ENCODE measurements around the gene CDH13. TPM values are rescaled to one million over a fixed set of nuclear protein-coding genes. Genes with fewer than 3 reads are reported as not detected.

Gene CDH13
- total and polyA plus RNA-seq, 2 experiments from 2014 or later = 2.9 to 4.8 TPM

- Histone ChIP-seq H3K27me3 (no peaks in the 10 kb centered on the region), H3K36me3 (no peaks in the 10 kb centered on the region), H3K4me3 (no peak overlapping the region), H3K9me3 (ENCODE audit: low read depth) (no peaks in the 10 kb centered on the region), H3K4me1 (ENCODE audit: low read depth) (no peaks in the 10 kb centered on the region), H3K27ac (no peak overlapping the region)
- no peak for TF ChIP-seq CTCF (IDR thresholded peaks at IDR 0.05; ENCODE audit: low read depth, low read length)
- DNase-seq (ENCODE audit: low read depth in 1 of 2, low spot score in 1 of 2) = no peak
Observed at GRCh38 chr16:83238949-83239691, 612.4 kb downstream of the CDH13 start.

GRCh38 chr16:83244057-83244456, 617.3 kb downstream of the CDH13 start:
- Histone ChIP-seq H3K9me3 (ENCODE audit: low read depth) (no peaks in the 10 kb centered on the region), H3K36me3 (no peaks in the 10 kb centered on the region), H3K4me3 (no peak overlapping the region), H3K4me1 (ENCODE audit: low read depth) (peaks cover 10% of the 10 kb centered on the region), H3K27me3 (no peaks in the 10 kb centered on the region), H3K27ac (no peak overlapping the region)
- no peak for DNase-seq (ENCODE audit: low read depth in 1 of 2, low spot score in 1 of 2)
- no peak for TF ChIP-seq CTCF (IDR thresholded peaks at IDR 0.05; ENCODE audit: low read depth, low read length)

- peak in 1 of 2 donors; percentile 26 for DNase-seq (ENCODE audit: low read depth in 1 of 2, low spot score in 1 of 2)
- TF ChIP-seq CTCF (IDR thresholded peaks at IDR 0.05; ENCODE audit: low read depth, low read length) = no peak
- Histone ChIP-seq H3K27me3 (no peaks in the 10 kb centered on the region), H3K36me3 (no peaks in the 10 kb centered on the region), H3K4me3 (no peak overlapping the region), H3K27ac (no peak overlapping the region), H3K9me3 (ENCODE audit: low read depth) (no peaks in the 10 kb centered on the region), H3K4me1 (ENCODE audit: low read depth) (peaks cover 12% of the 10 kb centered on the region)
Observed at GRCh38 chr16:83245061-83245460, 618.3 kb downstream of the CDH13 start.

- no peak for DNase-seq (ENCODE audit: low read depth in 1 of 2, low spot score in 1 of 2)
- Histone ChIP-seq H3K27me3 (no peaks in the 10 kb centered on the region), H3K4me1 (ENCODE audit: low read depth) (peaks cover 12% of the 10 kb centered on the region), H3K27ac (no peak overlapping the region), H3K9me3 (ENCODE audit: low read depth) (no peaks in the 10 kb centered on the region), H3K36me3 (no peaks in the 10 kb centered on the region), H3K4me3 (no peak overlapping the region)
- TF ChIP-seq CTCF (IDR thresholded peaks at IDR 0.05; ENCODE audit: low read depth, low read length) = no peak
Observed at GRCh38 chr16:83247767-83248372, 621.1 kb downstream of the CDH13 start.

GRCh38 chr16:83248735-83249463, 622.1 kb downstream of the CDH13 start:
- Histone ChIP-seq H3K9me3 (ENCODE audit: low read depth) (no peaks in the 10 kb centered on the region), H3K4me1 (ENCODE audit: low read depth) (peaks cover 12% of the 10 kb centered on the region), H3K4me3 (no peak overlapping the region), H3K36me3 (no peaks in the 10 kb centered on the region), H3K27me3 (no peaks in the 10 kb centered on the region), H3K27ac (no peak overlapping the region)
- TF ChIP-seq CTCF (IDR thresholded peaks at IDR 0.05; ENCODE audit: low read depth, low read length) = no peak
- peak; percentile 23 to 39 for DNase-seq (ENCODE audit: low read depth in 1 of 2, low spot score in 1 of 2)

Measured in cardiac muscle cell (in vitro differentiated cells and primary cell).